CD4-positive, alpha-beta T cell treated with Interleukin-12 subunit alpha and Interleukin-12 subunit beta, for 1 hour (primary cell): ENCODE data around the gene ADPGK.
"Not testable (repeated sequence)": the region's sequence is repeated elsewhere in the genome, so short reads cannot be mapped to it uniquely, and the experiment has no call there.

ENCODE experiments used
- DNase-seq: peaks from one replicate; pipeline ENCODE4 v3.0.0-alpha.2; 2020

The ADPGK gene

DNA sequence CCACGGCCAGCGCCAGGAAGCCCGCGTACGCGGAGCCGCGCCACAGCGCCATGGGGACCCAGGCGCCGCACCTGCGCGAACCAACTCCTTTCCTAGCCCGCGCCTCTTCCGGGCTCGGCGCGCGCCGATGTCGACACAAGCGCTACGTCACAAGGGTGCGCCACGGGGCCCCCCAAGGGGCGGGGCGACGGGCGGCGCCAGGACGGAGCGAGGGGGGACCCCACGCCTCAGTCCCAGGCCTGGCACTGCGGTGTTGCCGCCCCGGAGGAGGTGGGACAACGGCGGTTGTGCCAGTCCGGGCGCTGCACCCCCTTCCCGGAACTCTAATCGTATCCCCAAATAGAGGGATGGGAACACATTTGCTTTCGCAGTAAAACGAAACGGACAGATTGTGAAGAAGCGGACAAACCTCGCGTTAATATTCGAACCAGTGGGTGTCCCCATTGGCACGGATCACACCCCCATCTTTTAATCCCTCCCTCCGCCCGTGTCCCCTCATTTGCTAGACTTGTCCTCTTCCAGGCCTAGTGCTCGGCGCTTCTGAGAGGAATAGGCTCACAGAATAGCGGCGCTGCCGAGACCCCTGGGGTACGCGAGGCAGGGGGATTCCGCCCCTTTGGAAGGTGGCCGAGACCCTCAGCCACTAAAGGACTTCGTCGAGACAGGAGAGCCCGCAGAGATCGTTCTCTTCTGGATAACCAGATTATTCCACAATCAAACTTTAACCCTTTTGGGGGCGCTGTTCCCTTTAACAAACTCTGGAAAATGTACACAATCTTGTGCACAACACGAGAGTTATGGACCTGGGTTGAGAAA lies at the start of gene ADPGK:
Gene ADPGK, minus strand, starts transcription at position 119 of the 816 bp plus-strand sequence. Its CDS starts 67 bp downstream, at position 52.
- DNase-seq: peak; percentile 96

DNA sequence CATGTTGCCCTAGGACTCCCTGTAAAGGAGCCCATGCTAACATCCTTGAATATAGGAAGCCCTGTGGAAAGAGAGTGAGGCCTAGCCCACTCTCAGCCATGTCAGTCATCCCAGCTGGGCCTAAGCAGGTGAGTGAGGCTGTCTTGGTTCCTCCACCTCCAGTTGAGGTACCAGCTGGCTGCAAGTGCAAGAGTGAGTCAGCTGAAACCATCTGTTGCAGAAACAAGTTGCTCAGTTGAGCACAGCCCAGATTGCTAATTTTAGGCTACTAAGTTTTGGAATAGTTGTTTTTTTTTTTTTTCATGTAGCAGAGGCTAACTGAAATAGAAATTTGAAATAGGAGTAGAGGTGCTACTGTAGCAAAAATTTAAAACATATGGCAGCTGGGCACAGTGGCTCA lies 43.7 kb upstream of the ADPGK start:
- DNase-seq: no peak

- DNase-seq: no peak
Observed at GRCh38 chr15:72826611-72827010, 43.1 kb upstream of the ADPGK start.

DNA sequence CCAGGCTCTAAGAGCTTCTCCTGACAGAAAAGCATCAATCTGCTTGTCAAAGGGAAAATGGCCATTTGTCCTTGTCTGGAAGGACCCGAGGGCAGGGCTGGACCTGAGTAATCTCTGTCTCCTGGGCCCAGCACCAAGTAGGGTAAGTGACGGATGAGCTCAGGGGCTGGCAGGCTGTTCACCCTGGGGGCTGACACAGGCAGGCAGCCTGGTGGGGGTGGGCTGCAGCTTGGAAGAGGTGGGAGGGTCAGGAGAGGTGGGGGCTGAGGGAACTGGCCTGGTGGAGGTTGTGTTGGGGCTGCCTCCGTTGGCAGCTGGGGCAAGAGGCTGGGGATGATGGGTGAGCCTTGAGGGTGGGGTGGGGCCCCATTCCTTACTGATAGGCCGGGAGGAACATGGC lies 42.3 kb upstream of the ADPGK start:
- DNase-seq: no peak

- DNase-seq: no peak
Observed at GRCh38 chr15:72824781-72825180, 41.2 kb upstream of the ADPGK start.

DNA sequence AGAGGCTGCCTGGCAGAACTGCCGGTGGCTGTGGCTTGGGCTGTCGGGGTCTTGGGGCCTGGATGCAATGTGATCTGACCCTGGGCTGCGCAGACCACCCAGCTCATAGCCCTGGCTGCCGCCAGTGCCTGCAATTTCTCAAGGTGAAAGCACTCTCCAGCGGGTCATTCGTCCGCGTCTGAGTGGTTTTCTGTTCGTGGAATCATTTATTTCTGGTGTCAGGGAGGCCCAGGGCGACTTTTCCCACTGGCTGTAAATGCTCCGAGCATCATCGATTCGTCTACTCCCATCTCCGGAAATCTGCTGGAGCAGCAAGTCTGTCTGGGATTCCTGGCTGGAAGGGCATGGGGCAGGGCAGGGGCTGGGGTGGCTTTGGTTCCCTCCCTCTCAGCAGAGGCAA lies 40.6 kb upstream of the ADPGK start:
- DNase-seq: no peak

DNA sequence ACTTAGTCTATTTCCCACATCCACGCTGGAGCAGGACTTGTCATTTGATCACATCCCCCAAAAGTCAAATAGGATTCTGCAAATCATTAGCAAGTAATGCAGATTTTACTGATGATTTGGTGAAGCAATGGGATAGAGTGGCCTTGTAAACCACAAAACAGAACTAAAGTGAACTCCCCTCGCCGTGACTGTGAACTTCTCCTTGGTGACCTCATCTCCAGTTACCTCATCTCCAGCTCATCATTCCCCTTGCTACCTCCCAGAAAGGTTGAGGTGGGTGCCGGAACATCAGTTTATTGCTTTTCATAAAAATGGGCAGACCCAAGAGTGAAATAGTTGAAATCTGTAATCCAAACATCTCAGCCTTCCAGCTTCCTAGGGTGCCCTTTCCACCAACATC lies 36.7 kb upstream of the ADPGK start:
- DNase-seq: no peak

DNA sequence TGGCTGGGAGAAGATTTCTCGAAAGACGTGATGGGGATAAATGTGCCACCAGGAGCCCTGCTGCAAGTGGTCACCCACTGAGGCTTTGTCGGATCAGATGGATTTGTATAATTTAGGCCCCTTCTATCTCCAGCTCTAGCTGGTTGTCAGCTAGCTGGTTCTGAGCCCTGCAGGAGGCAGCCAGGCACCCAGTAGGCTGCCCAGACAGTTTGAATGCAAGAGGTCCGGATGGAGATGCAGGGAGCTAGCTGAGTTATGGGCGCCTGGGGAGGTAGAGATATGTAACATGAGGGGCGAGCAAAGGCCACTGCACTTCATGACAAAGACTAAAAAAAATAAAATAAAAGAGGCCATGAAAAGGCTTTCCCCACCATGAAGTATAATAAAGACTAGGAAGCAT lies 35.1 kb upstream of the ADPGK start:
- no peak for DNase-seq

- DNase-seq: no peak
Observed at GRCh38 chr15:72813345-72814004, 29.9 kb upstream of the ADPGK start.

DNA sequence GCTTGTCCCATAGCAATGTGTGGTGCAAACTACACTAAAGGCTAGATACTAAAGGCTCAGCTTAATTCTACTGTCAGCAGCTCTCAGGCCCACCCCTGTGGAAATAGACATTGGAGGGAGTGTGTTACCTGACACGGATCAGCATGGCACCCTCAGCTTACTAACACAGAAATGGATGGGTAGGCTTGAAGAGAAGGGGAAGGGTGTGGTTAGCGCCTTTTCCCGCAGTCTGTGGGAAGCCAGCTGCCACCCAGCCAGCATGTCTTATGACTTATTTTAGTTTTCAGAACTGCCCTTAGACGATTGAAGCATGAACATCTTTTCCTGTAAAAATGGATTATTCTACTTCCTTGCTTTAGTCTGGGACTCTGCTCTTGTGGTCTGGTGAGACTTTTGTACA lies 25.8 kb upstream of the ADPGK start:
- peak; percentile 41 for DNase-seq

- not testable (repeated sequence) for DNase-seq
Observed at GRCh38 chr15:72807346-72807745, 23.8 kb upstream of the ADPGK start.

DNA sequence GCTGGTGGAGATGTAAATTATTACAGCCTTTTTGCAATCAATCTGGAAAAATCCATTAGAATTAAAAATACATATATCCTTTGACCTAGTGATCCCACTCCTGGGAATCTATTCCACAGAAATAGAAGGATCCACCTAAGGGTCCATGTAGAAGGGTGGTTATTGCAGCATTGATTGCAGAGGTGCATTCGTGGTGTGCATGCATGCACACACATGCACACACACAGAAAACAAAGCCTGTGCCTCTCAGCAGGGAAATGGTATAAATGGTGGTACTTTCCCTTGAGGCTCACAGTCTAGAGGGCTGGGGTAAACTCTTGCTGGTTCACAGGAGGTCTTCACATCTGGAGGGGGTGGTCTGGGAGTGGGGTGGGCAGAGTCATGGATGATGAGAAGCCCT lies 19.4 kb upstream of the ADPGK start:
- no peak for DNase-seq

- no peak for DNase-seq
Observed at GRCh38 chr15:72801590-72802325, 18.2 kb upstream of the ADPGK start.

DNA sequence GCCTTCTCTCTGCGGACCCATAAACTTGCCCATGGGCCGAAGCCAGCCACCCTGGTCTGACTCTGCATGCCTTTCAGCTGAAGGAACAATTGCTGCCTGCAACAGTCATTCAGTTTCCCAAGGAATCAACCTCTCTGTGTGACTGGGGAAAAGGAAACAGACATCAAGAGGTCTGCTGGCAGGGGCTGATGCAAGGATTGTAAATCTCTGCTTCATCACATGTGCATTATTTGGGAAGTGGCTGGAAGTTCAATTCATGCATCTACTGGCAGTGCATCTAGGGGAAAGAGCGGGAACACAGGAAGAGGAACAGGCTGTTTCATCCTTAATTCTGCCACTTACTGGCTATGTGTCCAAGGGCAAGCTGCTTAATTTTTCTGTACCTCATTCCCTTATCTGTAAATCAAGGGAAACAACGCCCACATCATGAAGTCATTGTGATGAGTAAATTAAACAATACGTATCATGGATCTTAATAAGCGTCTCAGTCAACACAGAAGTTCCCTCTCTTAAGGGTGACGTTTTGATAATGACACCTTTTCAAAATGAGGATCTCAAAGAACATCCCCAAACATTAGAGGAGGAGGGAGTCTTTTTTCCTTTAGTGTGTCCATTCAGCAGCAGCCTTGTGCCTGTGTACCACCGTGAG lies 17.4 kb upstream of the ADPGK start:
- no peak for DNase-seq

- no peak for DNase-seq
Observed at GRCh38 chr15:72797834-72798233, 14.3 kb upstream of the ADPGK start.

- no peak for DNase-seq
Observed at GRCh38 chr15:72797338-72797689, 13.8 kb upstream of the ADPGK start.

GRCh38 chr15:72796515-72797337 lies 13.2 kb upstream of the ADPGK start:
- DNase-seq: peak; percentile 60

DNA sequence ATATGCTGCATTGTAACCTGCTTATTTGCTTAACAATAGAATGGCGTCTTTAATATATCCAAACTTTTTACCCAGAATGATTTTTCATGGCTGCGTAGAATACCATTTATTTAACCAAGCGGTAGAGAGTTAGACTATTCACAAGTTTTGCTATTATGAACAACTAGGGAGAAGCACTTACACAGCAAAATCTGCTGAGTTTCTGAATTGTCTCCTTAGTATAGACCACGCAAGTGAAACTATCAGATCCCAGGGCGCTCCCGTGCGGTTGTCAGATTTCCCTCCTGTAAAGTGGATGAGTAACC lies 12.6 kb upstream of the ADPGK start:
- no peak for DNase-seq

DNA sequence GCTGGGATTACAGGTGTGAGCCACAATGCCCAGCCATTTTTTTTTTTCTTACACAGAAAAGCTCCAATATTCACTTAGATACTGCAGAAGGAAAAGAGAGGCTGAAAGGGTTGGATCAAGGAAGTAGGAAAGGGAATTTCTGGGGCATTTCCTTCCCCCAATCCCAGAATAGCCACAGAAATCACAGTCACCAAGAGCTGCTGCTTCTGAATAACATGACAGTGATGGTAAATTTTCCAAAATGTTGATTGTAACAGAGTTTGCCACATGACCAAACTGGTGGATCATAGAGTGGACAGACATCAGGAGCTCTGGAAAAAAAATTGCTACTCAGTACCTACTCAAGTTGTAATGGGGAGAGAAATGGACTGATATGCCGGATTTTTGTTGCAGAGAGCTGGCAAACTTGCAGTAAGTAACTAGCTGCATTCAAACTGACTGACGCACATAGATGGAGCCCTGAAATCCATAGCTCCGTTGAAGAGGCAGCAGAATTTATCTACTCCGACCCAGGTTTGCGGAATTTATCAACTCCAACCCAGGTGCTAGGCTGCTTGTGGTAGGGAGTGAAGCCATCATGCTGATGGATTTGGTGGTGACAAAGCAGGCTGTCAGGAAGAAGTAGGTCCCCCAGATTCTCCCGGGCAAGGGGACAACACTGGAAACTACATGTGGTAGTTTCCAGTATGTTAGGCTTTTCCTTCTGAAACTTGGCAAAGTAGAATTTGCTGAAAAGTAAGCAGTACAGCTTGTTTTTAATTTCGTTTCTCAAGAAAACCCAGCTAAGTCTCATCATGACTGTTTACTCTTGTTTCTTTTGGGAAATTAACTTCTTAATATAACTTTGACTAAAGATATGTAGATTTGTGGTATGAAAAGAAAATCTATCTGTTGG lies 10.5 kb upstream of the ADPGK start:
- no peak for DNase-seq

- no peak for DNase-seq
Observed at GRCh38 chr15:72792431-72792830, 8.9 kb upstream of the ADPGK start.

GRCh38 chr15:72790302-72790910 lies 6.8 kb upstream of the ADPGK start:
- no peak for DNase-seq
